Loucy (cell line): Measurements from ENCODE around the gene PKHD1.

Source experiments
- CTCF ChIP-seq: fragments of 200-600 bp; sonication (generic); conservative IDR thresholded peaks from 2 replicates; pipeline ENCODE4 v1.5.1; 2014; ENCODE audit warnings: mild to moderate bottlenecking, antibody characterized with exemption, low read length
- EZH2phosphoT487 ChIP-seq: fragments of 200-600 bp; IDR thresholded peaks from 2 replicates; pipeline ENCODE4 v1.6.1; 2018; ENCODE audit warnings: antibody characterized with exemption, mild to moderate bottlenecking, moderate library complexity, borderline replicate concordance

DNA sequence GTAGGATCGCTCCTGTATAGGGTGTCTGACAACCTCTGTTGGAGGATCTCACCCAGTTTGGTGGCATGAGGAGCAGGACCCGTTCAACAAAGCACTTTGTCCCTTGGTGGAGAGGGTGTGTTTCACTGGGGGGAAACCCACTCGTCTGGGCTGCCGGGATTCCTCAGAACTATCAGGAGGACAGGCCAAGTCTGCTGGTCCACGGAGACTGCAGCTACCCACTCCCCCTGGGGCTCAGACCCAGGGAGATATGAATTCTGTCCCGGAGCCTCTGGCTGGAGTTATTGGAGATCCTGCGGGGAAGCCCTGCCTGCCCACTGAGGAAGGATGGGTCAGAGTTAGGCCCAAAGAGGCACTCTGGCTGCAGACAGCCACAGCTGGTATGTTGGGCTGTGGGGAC is 233.1 kb downstream of the PKHD1 start:
- TF ChIP-seq EZH2phosphoT487: no peak
- no peak for TF ChIP-seq CTCF
